GM10266 (cell line): ENCODE measurements around the gene HOXD11.
A peak's percentile ranks its signal among the peaks of the same experiment; 100 is the strongest.

ENCODE experiments used
- DNase-seq: peaks from one replicate; pipeline ENCODE4 v3.0.0; 2012; ENCODE audit errors: extremely low spot score
- TF ChIP-seq, protein P1 (sequence below): IDR thresholded peaks from 2 replicates; pipeline ENCODE4 v1.5.1; 2012; ENCODE audit warnings: mild to moderate bottlenecking, low read depth; ENCODE audit not compliant: control insufficient read depth, insufficient read depth; ENCODE audit errors: missing control alignments

The HOXD11 gene

DNA sequence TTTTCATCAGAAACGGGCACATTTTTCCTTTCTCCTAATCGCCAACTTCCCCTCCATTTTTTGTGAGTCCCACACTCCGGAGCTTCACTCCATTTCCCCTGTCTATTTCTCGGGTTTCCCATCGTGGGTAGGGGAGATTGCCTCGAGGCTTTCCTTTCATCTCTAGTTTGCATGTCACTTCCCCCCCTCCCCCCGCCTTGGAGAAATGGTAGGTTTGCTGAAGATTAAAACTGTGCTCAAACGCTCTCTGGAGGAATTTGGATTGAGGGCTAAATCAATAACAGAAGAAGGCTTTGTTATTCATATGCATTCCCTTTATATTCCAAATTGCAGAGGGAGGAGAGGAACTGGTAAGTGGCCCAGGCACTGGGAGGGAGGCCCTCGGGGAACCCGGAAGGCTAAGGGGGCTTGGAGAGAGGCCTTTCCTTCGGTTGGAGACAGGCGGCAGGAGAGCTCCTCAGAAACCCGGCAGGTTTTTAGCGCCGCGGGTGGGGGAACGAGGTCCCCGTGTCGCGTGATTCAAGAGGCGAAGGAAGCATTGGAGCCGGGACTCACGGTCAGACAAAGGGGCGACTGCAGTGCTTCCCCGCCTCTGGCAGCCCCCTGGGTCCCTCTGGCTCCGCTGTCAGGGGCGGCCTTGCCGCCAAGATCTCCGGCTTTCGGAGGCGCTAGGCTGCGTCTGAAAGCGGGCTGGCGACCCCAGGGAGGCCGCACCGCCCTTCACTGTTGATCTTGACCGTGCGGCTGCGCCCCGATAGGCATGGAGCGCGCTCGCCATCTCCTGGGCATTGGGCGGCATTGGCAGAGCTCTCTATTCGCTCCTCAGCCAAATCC, 9.9 kb upstream of the HOXD11 start:
- TF ChIP-seq, protein P1, sequence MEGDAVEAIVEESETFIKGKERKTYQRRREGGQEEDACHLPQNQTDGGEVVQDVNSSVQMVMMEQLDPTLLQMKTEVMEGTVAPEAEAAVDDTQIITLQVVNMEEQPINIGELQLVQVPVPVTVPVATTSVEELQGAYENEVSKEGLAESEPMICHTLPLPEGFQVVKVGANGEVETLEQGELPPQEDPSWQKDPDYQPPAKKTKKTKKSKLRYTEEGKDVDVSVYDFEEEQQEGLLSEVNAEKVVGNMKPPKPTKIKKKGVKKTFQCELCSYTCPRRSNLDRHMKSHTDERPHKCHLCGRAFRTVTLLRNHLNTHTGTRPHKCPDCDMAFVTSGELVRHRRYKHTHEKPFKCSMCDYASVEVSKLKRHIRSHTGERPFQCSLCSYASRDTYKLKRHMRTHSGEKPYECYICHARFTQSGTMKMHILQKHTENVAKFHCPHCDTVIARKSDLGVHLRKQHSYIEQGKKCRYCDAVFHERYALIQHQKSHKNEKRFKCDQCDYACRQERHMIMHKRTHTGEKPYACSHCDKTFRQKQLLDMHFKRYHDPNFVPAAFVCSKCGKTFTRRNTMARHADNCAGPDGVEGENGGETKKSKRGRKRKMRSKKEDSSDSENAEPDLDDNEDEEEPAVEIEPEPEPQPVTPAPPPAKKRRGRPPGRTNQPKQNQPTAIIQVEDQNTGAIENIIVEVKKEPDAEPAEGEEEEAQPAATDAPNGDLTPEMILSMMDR: peak; percentile 83
- peak; percentile 81 for DNase-seq

DNA sequence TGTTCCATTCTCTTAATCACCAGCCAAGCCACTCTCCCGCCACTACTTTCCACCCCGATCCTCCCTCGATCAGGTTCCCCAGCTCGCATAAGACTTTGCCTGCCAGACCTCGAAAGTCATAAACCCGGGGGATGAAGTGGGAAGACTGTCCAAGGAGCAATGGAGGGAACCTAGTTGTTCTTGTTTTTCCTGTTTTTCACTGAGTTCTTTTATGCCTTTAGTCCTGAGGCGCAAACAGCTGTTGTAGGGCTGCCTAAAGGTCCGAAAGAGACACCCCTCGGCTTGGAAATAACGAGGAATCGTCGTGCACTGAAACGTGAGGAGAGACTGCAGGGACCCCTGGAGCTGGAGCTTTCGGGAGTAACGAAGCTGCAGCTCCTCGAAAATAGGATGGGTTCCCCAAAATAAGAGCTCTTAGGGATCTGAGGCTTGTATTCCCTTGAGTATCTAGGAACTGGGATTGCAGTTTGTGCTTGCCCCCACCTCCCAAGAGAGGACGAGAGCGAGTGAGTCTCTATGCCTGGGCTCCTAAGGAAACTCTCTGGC, 9.2 kb upstream of the HOXD11 start:
- no peak for DNase-seq

DNA sequence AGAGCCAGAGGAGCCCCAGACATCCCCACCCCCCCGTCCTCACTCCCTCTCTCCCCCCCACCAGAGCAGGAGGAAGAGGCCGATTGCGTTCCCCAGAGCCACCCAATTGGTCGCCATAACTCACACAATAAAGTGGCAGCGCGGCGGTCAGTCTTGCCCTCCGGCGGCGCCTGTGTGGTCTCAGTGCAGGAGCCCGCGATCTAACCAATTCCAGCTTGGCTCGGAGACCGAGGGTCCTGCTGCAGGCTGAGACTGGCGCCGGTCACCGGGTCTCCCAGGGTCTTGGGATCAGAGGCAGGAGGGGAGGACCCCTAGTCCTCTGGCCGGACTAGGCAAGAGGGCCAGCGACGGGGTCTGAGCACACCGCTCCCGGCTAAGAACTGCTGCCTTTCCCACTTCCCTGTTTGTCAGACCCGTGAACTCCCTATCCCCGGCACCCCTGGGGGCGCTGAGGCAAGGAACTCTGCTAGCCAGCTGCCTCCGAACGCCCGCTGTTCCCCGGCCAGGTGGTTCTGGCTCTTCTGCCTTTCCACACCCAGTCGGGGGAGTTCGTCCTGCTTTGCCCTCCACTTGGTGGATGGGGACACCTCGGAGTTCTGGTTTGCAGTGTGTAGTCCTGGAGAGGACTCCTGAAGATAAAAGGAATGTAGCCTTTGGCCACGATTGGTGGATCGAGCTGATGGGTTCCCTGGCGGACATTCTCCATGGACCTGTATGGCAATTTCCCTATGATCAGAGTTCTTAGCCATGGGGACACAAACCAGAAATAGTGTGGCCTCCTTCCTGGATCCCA, 8.5 kb upstream of the HOXD11 start:
- DNase-seq: no peak
- TF ChIP-seq, protein P1: no peak

More for the DNA sequence above, 9.2 kb upstream of the HOXD11 start:
- TF ChIP-seq, protein P1: no peak

DNA sequence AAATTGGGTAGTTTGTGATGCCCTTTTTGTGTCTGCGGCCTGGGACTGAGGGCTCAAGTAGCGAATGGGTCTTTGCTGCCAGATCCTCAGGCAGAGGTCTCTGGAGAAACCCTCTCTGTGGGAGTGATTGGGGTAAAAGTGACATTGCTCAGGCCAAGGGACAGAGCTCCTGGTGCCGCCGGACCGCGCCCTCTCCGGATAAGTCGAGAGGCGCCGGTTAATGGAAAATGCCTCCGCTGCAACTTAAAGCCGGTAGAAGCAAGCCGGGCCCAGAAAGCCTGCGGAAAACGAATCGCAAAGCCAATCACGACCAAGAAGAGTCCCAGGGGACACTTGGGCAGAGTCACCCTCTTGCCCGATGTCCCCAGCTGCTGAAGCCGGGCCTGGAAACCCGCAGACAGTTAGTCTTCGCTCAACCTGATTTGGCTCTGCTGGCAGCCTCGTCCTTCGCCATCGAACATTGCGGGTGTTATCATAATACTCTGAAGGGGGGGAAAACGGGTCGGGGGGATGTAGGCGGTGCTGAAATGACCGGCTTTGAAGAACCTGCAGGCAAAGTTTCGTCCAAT, 7.8 kb upstream of the HOXD11 start:
- TF ChIP-seq, protein P1: no peak
- no peak for DNase-seq

DNA sequence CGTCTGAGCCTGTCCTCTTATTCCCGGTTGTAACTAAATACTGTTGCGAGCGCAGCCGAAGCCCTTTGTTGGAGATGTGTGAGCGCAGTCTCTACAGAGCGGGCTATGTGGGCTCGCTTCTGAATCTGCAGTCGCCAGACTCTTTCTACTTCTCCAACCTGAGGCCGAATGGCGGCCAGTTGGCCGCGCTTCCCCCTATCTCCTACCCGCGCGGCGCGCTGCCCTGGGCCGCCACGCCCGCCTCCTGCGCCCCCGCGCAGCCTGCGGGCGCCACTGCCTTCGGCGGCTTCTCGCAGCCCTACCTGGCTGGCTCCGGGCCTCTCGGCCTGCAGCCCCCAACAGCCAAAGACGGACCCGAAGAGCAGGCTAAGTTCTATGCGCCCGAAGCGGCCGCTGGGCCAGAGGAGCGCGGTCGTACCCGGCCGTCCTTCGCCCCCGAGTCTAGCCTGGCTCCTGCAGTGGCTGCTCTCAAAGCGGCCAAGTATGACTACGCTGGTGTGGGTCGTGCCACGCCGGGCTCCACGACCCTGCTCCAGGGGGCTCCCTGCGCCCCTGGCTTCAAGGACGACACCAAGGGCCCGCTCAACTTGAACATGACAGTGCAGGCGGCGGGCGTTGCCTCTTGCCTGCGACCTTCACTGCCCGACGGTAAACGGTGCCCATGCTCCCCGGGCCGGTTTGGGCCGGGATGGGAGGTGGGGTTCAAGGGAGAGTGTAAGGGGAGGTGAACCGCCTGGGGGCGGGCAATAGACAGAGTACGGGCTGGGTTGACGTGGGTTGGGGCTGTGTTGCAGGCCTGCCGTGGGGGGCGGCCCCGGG, 7.1 kb upstream of the HOXD11 start, which contains the start of gene HOXD12:
Gene HOXD12 (plus strand): TSS at position 68 of the 819 bp plus-strand sequence. CDS start 7 bp downstream, at position 75.
- DNase-seq: no peak
- TF ChIP-seq, protein P1: no peak

DNA sequence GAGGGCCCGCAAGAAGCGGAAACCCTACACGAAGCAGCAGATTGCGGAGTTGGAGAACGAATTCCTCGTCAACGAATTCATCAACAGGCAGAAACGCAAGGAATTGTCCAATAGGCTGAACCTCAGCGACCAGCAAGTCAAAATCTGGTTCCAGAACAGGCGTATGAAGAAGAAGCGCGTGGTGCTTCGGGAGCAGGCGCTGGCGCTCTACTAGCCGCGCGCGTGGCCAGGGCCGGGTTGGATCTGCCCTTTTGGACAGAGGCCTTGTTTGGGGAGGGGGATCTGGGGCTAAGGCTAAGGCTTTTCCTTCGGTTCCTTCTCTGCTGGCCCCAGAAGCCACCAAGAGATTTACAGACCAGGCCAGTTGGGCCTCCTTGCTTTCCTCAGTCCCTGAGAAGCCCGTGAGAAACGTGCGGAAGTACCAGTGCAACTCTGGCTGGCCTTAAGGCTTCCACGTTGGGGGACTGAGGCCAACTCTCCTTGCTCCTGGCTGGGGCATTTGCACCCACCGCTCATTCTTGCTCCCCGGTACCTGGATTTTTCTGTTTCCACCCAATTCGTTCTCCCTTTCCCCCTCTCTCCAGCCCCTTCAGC, 6.4 kb upstream of the HOXD11 start:
- TF ChIP-seq, protein P1: no peak

More for the DNA sequence above, 6.4 kb upstream of the HOXD11 start:
- no peak for DNase-seq
